Medulla oblongata (tissue), 1 donor: ENCODE measurements around the gene STYXL1.
"Not testable (repeated sequence)": the region's sequence is repeated elsewhere in the genome, so short reads cannot be mapped to it uniquely, and the experiment has no call there.

Source experiments
- DNase-seq: peaks from one replicate; pipeline ENCODE4 v3.0.0-alpha.2; 2015; ENCODE audit errors: extremely low spot score

Gene STYXL1

DNA sequence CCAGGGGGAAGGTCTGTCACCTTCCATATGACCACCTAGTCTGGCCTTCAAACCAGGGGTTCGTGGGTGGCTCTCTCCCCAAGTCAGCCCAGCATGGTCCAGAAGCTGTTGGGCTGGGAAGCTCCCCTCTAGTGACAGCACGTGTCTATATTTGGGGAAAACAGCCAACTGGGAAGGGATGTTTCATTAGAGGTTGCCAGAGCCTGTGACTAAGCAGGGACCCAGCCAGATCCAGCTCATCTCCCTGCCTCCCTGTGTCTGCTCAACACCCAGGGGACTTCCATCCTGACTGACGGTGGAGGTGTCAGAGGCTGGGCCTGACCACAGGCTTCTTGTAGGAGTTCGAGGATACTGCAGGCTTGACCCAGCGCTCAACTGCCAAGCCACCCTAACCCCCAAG lies 10.5 kb downstream of the STYXL1 start:
- no peak for DNase-seq

- DNase-seq, result no peak
Measured at GRCh38 chr7:76031964-76032363, 15.8 kb downstream of the STYXL1 start.

DNA sequence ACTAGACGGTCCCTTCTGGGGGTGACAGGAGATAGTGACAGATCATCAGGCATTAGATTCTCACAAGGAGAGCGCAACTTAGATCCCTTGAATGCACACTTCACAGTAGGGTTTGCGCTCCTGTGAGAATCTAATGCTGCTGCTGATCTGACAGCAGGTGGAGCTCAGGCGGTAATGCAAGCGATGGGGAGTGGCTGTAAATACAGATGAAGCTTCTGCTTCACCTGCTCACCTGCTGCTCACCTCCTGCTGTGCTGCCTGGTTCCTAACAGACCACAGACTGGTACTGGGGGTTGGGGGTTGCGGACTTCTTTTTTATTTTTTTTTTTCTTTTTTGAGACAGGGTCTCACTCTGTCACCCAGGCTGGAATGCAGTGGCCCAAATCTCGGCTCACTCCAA lies 18.1 kb downstream of the STYXL1 start:
- not testable (repeated sequence) for DNase-seq

GRCh38 chr7:76023002-76023401 lies 24.8 kb downstream of the STYXL1 start:
- peak; percentile 74 for DNase-seq

DNA sequence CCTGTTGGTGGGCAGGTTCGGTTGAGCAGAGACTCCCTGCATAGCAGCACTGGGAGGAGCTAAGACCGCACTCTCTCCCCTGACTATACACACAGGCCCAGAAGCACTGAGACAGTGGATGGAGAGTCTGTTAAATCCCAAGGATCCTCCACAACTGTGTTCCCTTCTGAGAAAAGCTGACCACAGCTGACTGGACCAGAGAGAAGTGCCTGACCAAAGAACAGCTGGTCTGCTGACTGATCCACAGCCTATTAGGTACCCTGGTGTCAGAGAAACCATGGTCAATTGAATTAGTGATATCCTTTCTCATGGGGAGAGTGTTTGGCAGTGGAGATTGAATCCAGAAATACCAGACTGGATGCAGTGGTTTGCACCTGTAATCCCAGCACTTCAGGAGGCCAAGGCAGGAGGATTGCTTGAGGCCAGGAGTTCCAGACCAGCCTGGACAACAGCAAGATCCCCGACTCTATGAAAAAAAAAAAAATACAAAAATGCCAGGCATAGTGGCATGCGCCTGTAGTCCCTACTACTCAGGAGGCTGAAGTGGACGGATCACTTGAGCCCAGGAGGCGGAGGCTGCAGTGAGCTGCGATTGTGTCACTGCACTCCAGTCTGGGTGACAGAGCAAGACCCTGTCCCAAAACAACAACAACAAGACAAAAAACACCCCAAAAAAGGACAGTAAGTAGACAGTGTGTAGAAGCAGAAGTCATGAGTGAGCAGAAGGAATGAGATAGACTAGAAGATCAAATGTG lies 25.6 kb downstream of the STYXL1 start:
- DNase-seq, result no peak

DNA sequence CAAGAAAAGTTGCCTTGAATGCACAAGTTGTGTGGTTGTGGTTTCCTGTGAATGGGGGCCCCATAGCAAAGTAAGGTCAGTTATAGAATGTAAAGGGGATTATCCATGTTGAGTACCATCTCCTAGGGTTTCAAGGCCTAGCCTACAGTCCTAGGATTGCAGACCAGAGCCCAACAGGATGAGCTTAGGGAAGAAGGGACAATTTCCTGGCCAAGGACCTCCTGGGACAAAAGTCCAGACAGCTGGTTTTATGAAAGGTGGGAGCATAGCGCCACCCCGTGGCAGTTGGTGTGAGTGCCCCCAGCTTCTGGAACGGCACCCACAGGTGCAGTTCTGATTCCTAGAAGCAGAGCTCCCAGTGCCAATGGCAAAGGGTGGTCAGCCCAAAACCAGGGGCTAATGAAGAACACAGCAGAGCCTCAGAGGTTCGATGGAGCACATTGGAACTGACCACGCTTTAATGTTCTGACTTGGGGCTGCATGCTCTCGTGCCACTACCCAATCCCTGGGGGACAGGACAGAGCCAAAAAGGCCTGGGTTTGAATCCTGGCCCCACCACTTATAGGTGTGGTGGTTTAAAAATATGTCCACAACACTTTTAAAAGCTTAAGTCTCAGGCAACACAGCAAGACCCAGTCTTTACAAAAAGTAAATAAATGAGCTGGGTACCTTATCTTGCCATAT lies 27.6 kb downstream of the STYXL1 start:
- peak; percentile 75 for DNase-seq

GRCh38 chr7:76018520-76018919 lies 29.3 kb downstream of the STYXL1 start:
- not testable (repeated sequence) for DNase-seq

DNA sequence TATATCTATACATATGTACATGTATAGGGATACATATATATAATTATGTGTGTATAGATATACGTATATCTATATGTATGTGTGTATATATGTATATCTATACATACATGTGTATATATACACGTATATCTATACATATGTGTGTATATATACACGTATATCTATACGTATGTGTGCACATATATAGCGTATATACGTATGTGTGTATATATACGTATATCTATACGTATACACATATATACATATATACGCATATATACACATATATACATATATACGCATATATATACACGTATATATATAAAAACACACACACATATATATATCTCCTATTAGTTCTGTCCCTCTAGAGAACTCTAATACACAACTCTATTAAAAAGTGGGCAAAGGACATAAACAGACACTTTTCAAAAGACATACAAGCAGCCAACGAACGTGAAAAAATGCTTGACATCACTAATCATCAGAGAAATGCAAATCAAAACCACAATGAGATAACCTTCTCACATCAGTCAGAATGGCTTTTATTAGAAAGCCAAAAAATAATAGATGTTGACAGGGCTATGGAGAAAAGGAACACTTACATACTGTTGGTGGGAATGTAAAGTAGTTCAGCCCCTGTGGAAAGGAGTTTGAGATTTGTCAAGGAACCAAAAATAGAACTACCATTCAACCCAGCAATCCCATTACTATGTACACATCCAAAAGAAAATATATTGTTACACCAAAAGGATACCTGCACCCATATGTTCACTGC lies 31.4 kb downstream of the STYXL1 start:
- no peak for DNase-seq

GRCh38 chr7:76011442-76011861 lies 36.3 kb downstream of the STYXL1 start:
- DNase-seq, result no peak

DNA sequence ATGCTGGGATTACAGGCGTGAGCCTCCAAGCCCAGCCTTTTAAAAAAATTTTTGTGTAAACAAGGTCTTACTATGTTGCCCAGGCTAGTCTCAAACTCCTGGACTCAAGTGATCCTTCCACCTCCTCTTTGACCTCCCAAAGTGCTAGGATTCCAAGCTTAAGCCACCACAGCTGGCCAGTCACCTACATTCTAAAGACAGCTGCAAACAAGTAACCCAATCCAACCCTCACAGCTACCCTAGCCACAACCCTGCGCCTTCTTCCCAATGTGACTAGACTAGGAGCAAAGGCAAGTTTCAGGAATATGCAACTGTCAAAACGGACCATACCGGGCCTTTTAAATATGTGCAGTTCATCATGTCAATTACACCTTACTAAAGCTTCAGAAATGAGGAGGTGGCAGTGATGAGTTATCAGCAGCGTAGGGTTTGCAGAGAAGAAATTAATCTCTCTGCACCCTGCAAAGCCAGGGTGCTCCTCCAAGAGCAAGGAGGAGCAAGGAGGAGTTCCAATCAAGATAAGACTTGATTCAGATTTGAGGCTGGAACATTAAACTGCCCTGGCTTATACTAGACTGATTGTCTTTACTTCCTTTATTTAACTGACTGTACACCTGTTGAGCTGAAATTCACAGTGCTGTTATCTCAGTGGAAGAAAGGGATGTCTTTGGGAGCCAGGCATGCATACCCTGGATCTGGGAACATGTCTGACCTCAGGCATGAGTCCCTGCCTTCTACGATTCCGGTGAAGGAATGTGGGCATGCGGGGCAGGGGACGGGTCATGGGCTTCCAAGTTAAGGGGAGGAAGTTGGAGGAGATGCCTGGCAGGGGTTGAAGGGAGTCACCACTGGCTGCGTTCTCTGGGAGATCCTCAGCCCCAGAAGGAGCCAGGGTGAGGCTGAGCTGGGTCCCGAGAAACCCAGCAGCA lies 37.9 kb downstream of the STYXL1 start:
- DNase-seq, result no peak

GRCh38 chr7:76008156-76008687 lies 39.6 kb downstream of the STYXL1 start:
- DNase-seq, result no peak

GRCh38 chr7:76005004-76005403 lies 42.8 kb downstream of the STYXL1 start:
- not testable (repeated sequence) for DNase-seq

DNA sequence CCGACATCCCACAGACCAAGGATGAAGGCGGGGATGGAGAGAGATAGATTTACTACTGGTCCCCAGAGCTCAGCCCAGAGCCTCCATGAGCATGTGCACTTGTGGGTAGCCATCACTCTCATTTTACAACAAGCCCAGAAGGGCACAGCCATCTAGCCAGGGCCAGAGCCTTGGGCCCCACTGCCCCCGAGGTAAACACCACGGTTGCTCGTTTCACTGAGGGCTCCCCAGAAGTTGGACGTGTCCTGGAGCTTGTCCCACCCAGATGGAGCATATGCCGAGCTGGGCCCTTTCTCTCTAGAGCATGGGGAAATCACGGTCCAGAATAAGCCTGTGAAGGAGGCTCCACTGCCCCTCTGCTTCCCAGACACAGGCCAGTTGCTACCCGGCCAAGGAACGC lies 44.4 kb downstream of the STYXL1 start:
- no peak for DNase-seq

DNA sequence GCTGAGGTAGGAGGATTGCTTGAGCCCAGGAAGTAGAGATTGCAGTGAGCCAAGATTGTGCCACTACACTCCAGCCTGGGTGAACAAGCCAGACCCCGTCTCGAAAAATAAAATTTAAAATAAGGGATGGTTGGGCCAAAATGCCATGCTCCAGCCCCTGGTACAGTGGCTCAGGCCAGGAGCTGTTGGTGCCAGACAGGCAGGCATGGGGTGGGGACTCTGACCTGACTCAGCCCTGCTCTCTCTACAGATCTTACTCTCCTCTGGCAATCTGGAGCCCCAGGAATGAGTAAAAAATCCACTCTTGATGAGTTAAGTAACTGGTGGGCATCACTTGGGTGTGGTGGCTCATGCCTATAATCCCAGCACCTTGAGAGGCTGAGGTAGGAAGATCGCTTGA lies 45.0 kb downstream of the STYXL1 start:
- no peak for DNase-seq

GRCh38 chr7:76002139-76002538 lies 45.7 kb downstream of the STYXL1 start:
- DNase-seq, result no peak

DNA sequence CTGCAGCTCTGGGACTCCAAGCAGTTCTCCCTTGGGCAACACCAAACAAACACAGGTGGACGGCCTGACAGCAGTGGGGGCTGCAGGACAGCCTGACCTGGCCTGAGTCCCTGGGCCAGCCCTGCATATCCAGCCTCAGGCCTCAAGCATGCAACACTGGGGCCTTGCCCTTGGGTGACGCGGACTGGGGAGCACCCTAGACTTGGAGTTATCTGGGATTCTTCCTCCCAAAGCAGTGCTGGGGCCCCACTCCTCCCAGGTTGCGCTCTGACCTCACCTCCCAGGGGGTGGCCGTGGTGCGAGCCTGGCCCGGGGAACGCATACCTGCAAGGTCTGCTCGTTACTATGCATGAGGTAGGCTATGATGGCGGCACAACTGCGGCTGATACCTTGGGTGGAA lies 47.2 kb downstream of the STYXL1 start:
- DNase-seq, result no peak

DNA sequence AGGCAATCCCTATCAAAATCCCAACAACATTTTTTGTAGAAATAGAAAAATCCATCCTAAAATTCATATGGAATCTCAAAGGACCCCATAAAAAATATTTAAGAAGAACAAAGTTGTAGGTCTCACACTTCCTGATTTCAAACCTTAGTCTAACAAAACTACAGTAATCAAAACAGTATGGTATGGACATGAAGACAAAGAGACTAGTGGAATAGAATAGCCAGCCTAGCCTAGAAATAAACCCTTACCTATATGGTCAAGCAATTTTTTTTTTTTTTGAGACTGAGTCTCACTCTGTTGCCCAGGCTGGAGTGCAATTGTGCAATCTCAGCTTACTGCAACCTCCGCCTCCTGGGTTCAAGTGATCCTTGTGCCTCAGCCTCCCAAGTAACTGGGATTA lies 49.8 kb downstream of the STYXL1 start:
- no peak for DNase-seq

- no peak for DNase-seq
Measured at GRCh38 chr7:75996476-75996875, 51.3 kb downstream of the STYXL1 start.

DNA sequence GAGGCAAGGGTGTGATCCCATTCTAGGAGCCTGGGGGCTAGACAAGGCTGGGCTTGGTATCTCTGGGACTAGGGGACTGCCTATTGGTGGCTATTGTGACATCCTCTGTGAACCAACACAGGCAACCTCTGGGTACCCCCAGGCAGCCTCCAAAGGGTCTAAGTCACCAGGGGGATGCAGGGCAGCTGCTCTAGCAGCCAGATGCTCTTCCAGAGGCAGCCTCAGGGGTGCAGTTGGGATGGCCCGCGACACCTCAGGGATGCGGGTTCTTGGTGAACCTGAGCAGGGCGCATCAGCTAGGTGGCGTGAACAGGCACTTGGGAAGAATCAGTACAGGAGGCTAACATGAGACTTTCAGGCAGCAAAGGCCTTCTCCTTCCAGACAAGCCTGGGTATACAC lies 51.8 kb downstream of the STYXL1 start:
- no peak for DNase-seq

- DNase-seq, result peak; percentile 21
Measured at GRCh38 chr7:75995052-75995471, 52.7 kb downstream of the STYXL1 start.

DNA sequence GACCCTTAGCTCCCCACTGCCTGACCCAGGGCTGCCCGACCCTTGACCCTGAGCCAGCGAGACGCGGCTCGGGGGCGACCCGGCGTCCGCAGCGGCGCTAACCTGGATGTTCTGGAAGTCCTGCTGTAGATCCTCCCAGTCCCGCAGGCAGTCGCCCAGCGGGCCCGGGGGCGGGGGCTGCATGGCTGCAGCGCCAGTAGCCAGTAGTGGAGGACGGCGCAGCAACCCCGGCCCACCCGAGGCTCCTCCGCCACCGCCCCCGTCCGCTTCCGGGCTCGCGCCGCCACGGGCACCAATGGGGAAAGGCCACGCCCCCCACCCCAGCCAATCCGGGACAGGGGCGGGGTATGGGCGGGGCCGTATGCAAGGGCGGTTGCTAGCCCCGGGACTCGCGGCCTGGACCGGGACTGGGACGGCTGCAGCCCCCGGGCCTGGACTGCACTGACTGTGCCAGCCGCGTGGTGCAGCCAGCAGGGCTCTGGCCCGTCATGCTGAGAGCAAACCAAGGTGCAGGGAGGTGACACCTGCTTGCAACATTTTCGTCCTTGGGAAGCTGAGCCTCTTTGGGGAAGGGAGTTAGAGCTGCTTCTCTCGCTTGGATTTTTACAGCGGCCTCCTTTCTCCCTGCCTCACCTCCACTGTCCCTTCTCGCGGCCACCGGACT lies 53.3 kb downstream of the STYXL1 start, which contains the start of gene TMEM120A:
TSS of gene TMEM120A (minus strand) at position 208 of the 664 bp plus-strand sequence. CDS start at position 183, 25 bp downstream.
- DNase-seq, result peak; percentile 96
